Choroid plexus epithelial cell (primary cell): ENCODE measurements around the gene ZNF223.

Experiments used
- DNase-seq: peaks from one replicate; pipeline ENCODE4 v3.0.0-alpha.2; 2010; ENCODE audit warnings: low read depth
- H3K4me3 ChIP-seq: 2 replicates; pipeline ENCODE4 v1.5.1; 2011; ENCODE audit warnings: low read depth, mild to moderate bottlenecking, control low read depth, low read length, moderate library complexity
- TF ChIP-seq, protein P1 (sequence below): conservative IDR thresholded peaks from 2 replicates; pipeline ENCODE4 v1.5.1; 2011; ENCODE audit warnings: low read depth, mild to moderate bottlenecking, control low read depth, inconsistent platforms, low read length, moderate library complexity

ZNF223 gene

DNA sequence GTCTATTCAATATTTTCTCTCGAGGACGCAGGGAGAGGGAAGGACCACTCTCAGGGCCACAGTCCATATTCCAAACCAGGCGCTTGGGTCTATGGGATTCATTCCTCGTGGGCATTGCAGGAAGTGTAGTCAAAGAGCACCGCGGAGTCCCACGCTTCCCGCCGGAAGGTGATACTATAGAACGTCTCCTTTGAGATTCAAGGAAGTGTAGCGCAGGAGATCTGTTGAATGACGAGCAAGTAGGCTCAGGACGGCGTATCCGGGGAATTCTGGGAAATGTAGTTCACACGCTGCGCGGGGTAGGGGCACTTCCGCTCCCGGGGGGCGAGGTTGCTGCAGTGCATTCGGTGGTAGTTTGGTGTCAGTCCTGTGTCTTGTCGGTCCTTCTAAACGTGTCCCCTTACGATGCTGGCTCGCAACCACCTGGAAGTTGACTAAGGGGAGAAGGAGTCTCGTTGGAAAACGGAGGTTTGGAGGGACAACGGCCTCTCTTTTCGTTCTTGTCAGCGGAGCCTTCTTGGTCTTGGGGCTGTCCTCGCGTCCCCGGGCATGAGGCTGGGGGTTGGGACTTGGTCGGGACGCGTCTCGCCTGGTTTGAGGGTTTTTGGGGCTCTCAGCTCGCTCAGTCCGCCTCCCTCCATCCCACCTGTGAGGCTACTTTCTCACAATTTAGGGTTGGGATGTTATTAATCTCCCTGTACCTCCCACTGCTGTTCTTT is 20.1 kb downstream of the ZNF223 start, which contains the start of gene ZNF284:
Gene ZNF284 (plus strand): TSS at position 336 of the 719 bp plus-strand sequence. CDS start 4,231 bp downstream, outside the sequence.
- peak; percentile 84 for DNase-seq
- TF ChIP-seq, protein P1, sequence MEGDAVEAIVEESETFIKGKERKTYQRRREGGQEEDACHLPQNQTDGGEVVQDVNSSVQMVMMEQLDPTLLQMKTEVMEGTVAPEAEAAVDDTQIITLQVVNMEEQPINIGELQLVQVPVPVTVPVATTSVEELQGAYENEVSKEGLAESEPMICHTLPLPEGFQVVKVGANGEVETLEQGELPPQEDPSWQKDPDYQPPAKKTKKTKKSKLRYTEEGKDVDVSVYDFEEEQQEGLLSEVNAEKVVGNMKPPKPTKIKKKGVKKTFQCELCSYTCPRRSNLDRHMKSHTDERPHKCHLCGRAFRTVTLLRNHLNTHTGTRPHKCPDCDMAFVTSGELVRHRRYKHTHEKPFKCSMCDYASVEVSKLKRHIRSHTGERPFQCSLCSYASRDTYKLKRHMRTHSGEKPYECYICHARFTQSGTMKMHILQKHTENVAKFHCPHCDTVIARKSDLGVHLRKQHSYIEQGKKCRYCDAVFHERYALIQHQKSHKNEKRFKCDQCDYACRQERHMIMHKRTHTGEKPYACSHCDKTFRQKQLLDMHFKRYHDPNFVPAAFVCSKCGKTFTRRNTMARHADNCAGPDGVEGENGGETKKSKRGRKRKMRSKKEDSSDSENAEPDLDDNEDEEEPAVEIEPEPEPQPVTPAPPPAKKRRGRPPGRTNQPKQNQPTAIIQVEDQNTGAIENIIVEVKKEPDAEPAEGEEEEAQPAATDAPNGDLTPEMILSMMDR: no peak
- peak within 1 kb of the TSS; percentile 83 for H3K4me3 ChIP-seq

DNA sequence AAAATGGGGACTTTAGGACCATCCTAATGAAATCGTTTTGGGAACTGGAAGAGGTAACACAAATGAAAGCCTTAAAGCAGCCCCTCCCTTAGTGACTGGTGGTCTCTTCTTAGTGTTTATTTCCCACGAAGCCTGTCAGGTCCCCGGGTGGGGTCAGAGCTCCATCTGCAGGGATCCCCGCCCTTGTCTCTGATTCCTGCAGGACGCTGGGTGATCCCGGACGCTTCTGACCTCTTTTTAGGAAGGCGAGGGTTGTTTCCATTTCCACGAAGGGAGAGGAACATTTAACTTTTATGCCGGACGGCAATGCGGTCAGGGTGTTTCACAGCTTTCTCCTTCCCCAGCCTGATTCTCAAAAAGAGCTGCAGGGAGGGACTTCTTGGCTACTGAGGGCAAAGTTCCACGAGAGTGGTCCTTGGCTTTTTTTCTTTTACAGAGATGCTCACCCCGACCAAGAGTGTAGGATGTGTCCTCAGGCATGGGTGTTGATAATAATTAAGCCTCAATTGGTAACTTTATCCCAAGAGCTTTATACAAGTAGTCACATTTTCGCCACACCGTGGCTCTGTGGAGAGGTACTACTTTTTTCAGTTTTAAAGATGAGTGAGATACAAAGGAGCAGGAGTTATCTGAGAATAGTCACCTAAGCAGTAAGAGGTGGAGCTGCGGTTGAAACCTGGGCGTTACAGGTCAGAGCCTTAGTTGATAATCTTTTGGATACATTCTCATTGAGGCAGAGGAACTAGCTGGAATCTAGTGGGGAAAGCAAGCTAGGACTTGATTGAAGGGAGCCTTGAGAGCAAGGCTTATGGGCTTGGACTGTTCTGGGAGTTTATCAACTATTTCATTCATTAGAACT is 20.9 kb downstream of the ZNF223 start:
- peak; percentile 9 for DNase-seq
- peak overlapping the region; percentile 83 for H3K4me3 ChIP-seq
- TF ChIP-seq, protein P1: no peak

DNA sequence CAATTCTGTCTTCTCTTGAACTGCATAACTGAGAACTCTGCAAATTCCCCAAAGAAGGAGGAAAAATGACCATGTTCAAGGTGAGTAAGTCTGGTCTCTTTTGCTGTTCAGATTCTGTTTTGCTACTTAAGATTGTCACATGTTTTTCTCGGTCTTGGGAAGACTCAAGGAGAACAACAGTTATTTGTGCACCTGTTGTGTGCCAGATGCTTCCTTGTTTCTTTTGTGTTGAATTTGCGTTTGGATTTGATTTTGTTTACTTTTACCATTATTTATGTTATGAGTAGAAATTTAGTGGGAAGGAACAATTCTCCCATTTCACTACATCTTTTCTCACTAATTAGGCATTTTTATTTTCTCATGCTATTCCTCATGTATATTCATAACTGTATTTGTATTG is 24.5 kb downstream of the ZNF223 start:
- TF ChIP-seq, protein P1: no peak
- no peak for DNase-seq
- H3K4me3 ChIP-seq: no peak overlapping the region

DNA sequence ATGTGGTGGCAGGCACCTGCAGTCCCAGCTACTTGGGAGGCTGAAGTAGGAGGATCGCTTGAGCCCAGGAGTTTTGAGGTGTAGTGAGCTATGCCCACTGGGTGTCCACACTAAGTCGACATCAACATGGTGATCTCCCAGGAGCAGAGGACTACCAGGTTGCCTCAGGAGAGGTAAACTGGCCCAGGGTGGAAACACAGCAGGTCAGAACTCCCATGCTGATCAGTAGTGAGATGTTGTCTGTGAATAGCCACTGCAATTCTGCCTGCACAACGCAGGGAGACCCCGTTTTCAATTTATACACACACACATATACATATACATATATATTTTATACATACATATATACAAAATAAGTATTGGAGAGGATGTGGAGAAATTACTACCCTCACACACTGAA is 40.3 kb downstream of the ZNF223 start:
- DNase-seq: no peak
- TF ChIP-seq, protein P1: no peak
- H3K4me3 ChIP-seq: no peak overlapping the region

DNA sequence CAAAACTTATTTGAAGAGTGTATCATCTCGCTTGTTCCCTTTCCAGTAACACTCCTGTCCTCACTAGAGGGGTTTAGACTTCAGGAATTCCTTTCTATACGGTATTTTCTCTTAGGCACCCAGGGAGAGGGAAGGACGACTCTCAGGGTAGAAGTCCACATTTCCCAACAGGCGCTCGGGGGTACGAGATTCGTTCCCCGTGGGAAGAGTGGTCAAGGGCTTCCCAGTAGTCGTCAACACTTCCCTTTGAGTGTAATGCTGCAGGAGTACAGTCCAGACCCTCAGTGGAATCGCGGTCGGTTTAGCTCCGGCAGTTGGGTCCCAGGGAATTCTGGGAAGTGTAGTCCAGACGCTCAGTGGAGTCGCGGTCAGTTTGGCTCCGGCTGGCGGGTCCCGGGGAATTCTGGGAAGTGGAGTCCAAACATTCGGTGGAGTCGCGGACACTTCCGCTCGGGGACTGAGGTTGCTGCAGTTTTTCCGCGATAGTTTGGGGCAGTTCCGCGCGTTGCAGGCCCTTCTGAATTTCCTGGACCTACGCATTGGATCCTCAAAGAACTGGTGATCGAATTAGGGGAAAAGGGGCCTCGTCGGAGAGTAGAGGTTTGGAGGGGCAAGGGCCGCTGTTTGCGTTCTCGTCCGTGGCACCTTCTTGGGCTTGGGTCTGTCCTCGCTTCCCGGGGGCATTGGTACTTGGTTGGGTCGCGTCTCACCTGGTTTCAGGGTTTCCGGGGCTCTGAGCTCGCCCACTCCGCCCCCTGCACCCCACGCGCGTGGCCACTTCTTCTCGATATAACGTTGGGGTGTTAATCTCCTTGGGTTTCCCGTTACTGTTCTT is 42.3 kb downstream of the ZNF223 start, which contains the start of gene ZNF224:
Gene ZNF224 (plus strand): TSS at position 431 of the 835 bp plus-strand sequence. CDS start 3,513 bp downstream, outside the sequence.
- DNase-seq: peak; percentile 94
- peak within 1 kb of the TSS; percentile 85 for H3K4me3 ChIP-seq
- TF ChIP-seq, protein P1: no peak

DNA sequence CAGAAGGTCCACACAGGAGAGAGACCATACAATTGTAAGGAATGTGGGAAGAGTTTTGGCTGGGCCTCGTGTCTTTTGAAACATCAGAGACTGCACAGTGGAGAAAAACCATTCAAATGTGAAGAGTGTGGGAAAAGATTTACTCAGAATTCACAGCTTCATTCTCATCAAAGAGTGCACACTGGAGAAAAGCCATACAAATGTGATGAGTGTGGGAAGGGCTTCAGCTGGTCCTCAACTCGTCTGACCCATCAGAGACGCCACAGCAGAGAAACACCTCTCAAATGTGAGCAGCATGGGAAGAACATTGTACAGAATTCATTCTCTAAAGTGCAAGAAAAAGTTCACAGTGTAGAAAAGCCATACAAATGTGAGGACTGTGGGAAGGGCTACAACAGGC is 55.9 kb downstream of the ZNF223 start:
- TF ChIP-seq, protein P1: no peak
- no peak overlapping the region for H3K4me3 ChIP-seq
- no peak for DNase-seq
